Stomach (tissue), 9 donors: ENCODE data around the gene RRAS2. TPM values are rescaled to one million over a fixed set of nuclear protein-coding genes. Genes with fewer than 3 reads are reported as not detected.

Experiments
- DNase-seq, 2 donors: peaks; one replicate each; pipeline versions ENCODE4 v3.0.0 to v3.0.0-alpha.2; 2013 to 2019
- H3K27ac ChIP-seq, 5 donors: fragments of 200-600 bp in 4 of 5; sonication (generic) in 4 of 5; one replicate each; pipeline ENCODE4 v1.5.1; 2013 to 2019; ENCODE audit warnings: mild to moderate bottlenecking in 1 of 5, moderate library complexity in 1 of 5
- H3K27me3 ChIP-seq, 3 donors: fragments of 200-600 bp; sonication (generic); one replicate each; pipeline ENCODE4 v1.5.1; 2017 to 2019; ENCODE audit warnings: mixed run types in 1 of 3
- H3K36me3 ChIP-seq, 4 donors: fragments of 200-600 bp; sonication (generic); 1 replicate in 3 of 4; 2 replicates in 1 of 4; pipeline ENCODE4 v1.5.1; 2016 to 2019
- H3K4me1 ChIP-seq, 4 donors: fragments of 200-600 bp; sonication (generic); one replicate each; pipeline ENCODE4 v1.5.1; 2016 to 2019
- H3K4me3 ChIP-seq, 4 donors: fragments of 200-600 bp; sonication (generic) in 3 of 4; one replicate each; pipeline ENCODE4 v1.5.1; 2016 to 2019; ENCODE audit warnings: mild to moderate bottlenecking in 1 of 4
- H3K9me3 ChIP-seq, 4 donors: fragments of 200-600 bp; sonication (generic); one replicate each; pipeline ENCODE4 v1.5.1; 2016 to 2019
- EP300 ChIP-seq: sonication (generic); formaldehyde crosslinking; IDR thresholded peaks from one replicate; pipeline ENCODE4 v1.6.1; 2017; ENCODE audit warnings: antibody characterized with exemption
- POLR2A ChIP-seq, 4 donors: fragments of 450-650 bp; IDR thresholded peaks; one replicate each; pipeline ENCODE4 v1.6.1; 2016; ENCODE audit warnings: antibody characterized with exemption in 4 of 4, control low read depth in 2 of 4, mild to moderate bottlenecking in 1 of 4, moderate library complexity in 1 of 4
- POLR2AphosphoS5 ChIP-seq, 3 donors: sonication (generic); formaldehyde crosslinking; IDR thresholded peaks; one replicate each; pipeline ENCODE4 v1.6.1; 2016; ENCODE audit warnings: antibody characterized with exemption in 3 of 3
- WGBS, 5 donors: extraction: QIAGEN DNeasy Blood & Tissue Kit in 3 of 5; methylation state at CpG; one replicate each; pipeline versions ENCODE4 v1.1.5 to v1.1.7; 2013 to 2018; 5-methylcytosine and 5-hydroxymethylcytosine counted together
- intact Hi-C: fragments of 100-400 bp; cut with DNase I; formaldehyde crosslinking; loops from one replicate; pipeline ENCODE4 v1.15.1; 2023; ENCODE audit warnings: low total_unique reads
- polyA plus RNA-seq, 3 donors: library from polyadenylated mRNA; stranded (reverse); fragments of 200-250 nt; gene quantifications; one replicate each; pipeline ENCODE4 v1.2.3, GENCODE V29; 2013
- total RNA-seq, 5 donors: library from RNA; depleted of rRNA; stranded (reverse); fragments of >200 nt; gene quantifications; one replicate each; pipeline versions ENCODE4 v1.1.0 to v1.2.3, GENCODE V29; 2014 to 2016
- TF ChIP-seq, protein P1 (sequence below), 7 experiments: fragments of 450-650 bp in 4 of 7; fragments of 200-600 bp in 3 of 7; sonication (generic) in 3 of 7; IDR thresholded peaks; one replicate each; pipeline ENCODE4 v1.5.1; 2016 to 2019; ENCODE audit warnings: antibody characterized with exemption in 7 of 7, control low read depth in 2 of 7, mild to moderate bottlenecking in 1 of 7
- donor health status: healthy with polysubstance abuse.
- donor health status: Bipolar disorder and iron deficiency.
- donor health status: healthy.

Gene RRAS2
- total and polyA plus RNA-seq, 8 donors = 1.2 to 65.0 (median 19.3) TPM

GRCh38 chr11:14261066-14261465, 97.9 kb downstream of the RRAS2 start:
- no peak for DNase-seq
- H3K27me3 ChIP-seq = peaks cover 0 to 8% (median 0%) of the 10 kb centered on the region in 3 donors
- WGBS, 5 donors = 52 to 66% (median 63%) methylated on average over 4 of the region's 4 CpGs
- peaks cover 13 to 69% (median 25%) of the 10 kb centered on the region in 4 donors for H3K36me3 ChIP-seq
- TF ChIP-seq EP300 (no peak), POLR2A (IDR thresholded peaks at IDR 0.05) (no peak), POLR2AphosphoS5 (IDR thresholded peaks at IDR 0.05) (no peak)
- TF ChIP-seq, protein P1, sequence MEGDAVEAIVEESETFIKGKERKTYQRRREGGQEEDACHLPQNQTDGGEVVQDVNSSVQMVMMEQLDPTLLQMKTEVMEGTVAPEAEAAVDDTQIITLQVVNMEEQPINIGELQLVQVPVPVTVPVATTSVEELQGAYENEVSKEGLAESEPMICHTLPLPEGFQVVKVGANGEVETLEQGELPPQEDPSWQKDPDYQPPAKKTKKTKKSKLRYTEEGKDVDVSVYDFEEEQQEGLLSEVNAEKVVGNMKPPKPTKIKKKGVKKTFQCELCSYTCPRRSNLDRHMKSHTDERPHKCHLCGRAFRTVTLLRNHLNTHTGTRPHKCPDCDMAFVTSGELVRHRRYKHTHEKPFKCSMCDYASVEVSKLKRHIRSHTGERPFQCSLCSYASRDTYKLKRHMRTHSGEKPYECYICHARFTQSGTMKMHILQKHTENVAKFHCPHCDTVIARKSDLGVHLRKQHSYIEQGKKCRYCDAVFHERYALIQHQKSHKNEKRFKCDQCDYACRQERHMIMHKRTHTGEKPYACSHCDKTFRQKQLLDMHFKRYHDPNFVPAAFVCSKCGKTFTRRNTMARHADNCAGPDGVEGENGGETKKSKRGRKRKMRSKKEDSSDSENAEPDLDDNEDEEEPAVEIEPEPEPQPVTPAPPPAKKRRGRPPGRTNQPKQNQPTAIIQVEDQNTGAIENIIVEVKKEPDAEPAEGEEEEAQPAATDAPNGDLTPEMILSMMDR (IDR thresholded peaks at IDR 0.05) = no peak
- H3K4me3 ChIP-seq = no peak overlapping the region
- peaks cover 0 to 46% (median 26%) of the 10 kb centered on the region in 4 donors for H3K4me1 ChIP-seq
- intact Hi-C loops = no loop called here
- H3K27ac ChIP-seq = no peak overlapping the region
- H3K9me3 ChIP-seq = no peaks in the 10 kb centered on the region

GRCh38 chr11:14259878-14260277, 99.1 kb downstream of the RRAS2 start:
- H3K4me1 ChIP-seq = peaks cover 0 to 50% (median 26%) of the 10 kb centered on the region in 4 donors
- DNase-seq = no peak
- H3K36me3 ChIP-seq = peaks cover 5 to 65% (median 18%) of the 10 kb centered on the region in 4 donors
- H3K27me3 ChIP-seq = peaks cover 0 to 8% (median 0%) of the 10 kb centered on the region in 3 donors
- H3K27ac ChIP-seq = no peak overlapping the region
- TF ChIP-seq POLR2AphosphoS5 (IDR thresholded peaks at IDR 0.05) = no peak
- TF ChIP-seq POLR2A (IDR thresholded peaks at IDR 0.05) = no peak
- TF ChIP-seq, protein P1 (IDR thresholded peaks at IDR 0.05) = no peak
- TF ChIP-seq EP300 = no peak
- intact Hi-C loops = no loop called here
- H3K9me3 ChIP-seq = no peaks in the 10 kb centered on the region
- 78 to 100% (median 87%) methylated on average over 1 of the region's 1 CpG for WGBS, 5 donors
- no peak overlapping the region for H3K4me3 ChIP-seq

GRCh38 chr11:14259186-14259784, 99.7 kb downstream of the RRAS2 start:
- no peak overlapping the region for H3K27ac ChIP-seq
- WGBS, 5 donors = 39 to 72% (median 46%) methylated on average over 37 to 38 of the region's 38 CpGs

DNA sequence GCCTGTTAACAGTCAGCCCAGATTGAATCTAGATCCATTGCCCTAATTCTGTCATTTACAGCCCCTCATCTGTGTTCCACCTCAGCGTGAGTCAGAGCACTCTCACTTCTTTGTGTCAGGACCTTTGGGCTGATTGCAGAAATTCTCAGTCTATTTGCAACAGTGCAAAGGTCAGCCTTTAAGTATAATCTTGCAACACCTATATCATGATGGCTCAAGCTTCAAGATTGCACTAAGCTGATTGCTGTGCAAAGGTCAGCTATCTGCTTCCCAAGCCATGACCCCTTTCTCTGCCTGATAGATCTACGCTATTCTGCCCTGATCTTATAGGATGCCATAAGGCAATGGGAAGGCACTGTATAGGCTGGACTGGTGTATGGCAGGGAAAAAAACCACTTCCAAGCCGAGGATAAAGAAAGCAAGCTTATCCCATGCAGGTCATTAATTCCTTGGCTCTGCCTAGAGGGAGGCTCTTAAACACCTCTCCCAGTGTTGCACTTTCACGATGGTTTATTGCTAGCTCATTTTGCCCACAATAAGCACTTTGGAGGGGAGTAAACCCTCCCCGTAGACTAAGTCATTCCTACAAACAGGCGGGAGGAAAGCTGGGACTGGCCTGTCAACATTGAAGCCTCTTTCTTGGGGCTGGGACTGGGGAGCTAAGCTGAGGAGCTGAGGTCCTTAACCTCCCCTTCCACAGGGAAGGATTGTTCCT, 100.6 kb downstream of the RRAS2 start:
- peak overlapping the region in 1 of 5 donors; percentile 8 for H3K27ac ChIP-seq
- no peak overlapping the region for H3K4me3 ChIP-seq
- no peaks in the 10 kb centered on the region for H3K9me3 ChIP-seq
- DNase-seq = peak in 1 of 2 donors; percentile 55
- intact Hi-C loops = no loop called here
- H3K4me1 ChIP-seq = peaks cover 0 to 58% (median 28%) of the 10 kb centered on the region in 4 donors
- peak in 1 of 3 donors; percentile 53 for TF ChIP-seq POLR2AphosphoS5 (IDR thresholded peaks at IDR 0.05)
- no peak for TF ChIP-seq POLR2A (IDR thresholded peaks at IDR 0.05)
- 31 to 51% (median 36%) methylated on average over 6 of the region's 6 CpGs for WGBS, 5 donors
- H3K36me3 ChIP-seq = peaks cover 5 to 55% (median 18%) of the 10 kb centered on the region in 4 donors
- peaks cover 0 to 8% (median 0%) of the 10 kb centered on the region in 3 donors for H3K27me3 ChIP-seq

More at GRCh38 chr11:14259186-14259784, 99.7 kb downstream of the RRAS2 start:
- Histone ChIP-seq H3K4me3 (no peak overlapping the region), H3K4me1 (peaks cover 0 to 53% (median 26%) of the 10 kb centered on the region in 4 donors), H3K9me3 (no peaks in the 10 kb centered on the region), H3K27me3 (peaks cover 0 to 8% (median 0%) of the 10 kb centered on the region in 3 donors), H3K36me3 (peaks cover 5 to 65% (median 18%) of the 10 kb centered on the region in 4 donors)
- intact Hi-C loops = no loop called here
- no peak for TF ChIP-seq POLR2A (IDR thresholded peaks at IDR 0.05)
- no peak for TF ChIP-seq POLR2AphosphoS5 (IDR thresholded peaks at IDR 0.05)
- TF ChIP-seq, protein P1 (IDR thresholded peaks at IDR 0.05) = no peak
- no peak for TF ChIP-seq EP300
- DNase-seq = no peak
